HL-60 (cell line): Measurements from ENCODE around the gene ATXN7L1.

ENCODE experiments used
- DNase-seq, 2 experiments: peaks; one replicate each; pipeline ENCODE4 v3.0.0-alpha.2; 2010 to 2020; ENCODE audit warnings: low read depth in 1 of 2, low spot score in 1 of 2
- H3K27ac ChIP-seq: fragments of 250-450 bp; sonication (Bioruptor Pico); replicated peaks from 2 replicates; pipeline ENCODE4 v1.5.1; 2020; ENCODE audit warnings: mild to moderate bottlenecking, moderate library complexity
- H3K27me3 ChIP-seq: fragments of 250-450 bp; sonication (Bioruptor Pico); 2 replicates; pipeline ENCODE4 v1.5.1; 2021; ENCODE audit warnings: mild to moderate bottlenecking, moderate library complexity; ENCODE audit not compliant: insufficient read depth, poor library complexity, severe bottlenecking
- H3K4me3 ChIP-seq: replicated peaks from 2 replicates; pipeline ENCODE4 v1.5.1; 2011; ENCODE audit warnings: mild to moderate bottlenecking, control low read depth, low read length; ENCODE audit not compliant: insufficient read depth
- CTCF ChIP-seq: IDR thresholded peaks from one replicate; pipeline ENCODE4 v1.5.1; 2011; ENCODE audit warnings: low read length, control low read depth, inconsistent platforms; ENCODE audit not compliant: insufficient read depth
- GABPA ChIP-seq: IDR thresholded peaks from 2 replicates; pipeline ENCODE4 v1.6.1; 2012; ENCODE audit warnings: low read depth
- POLR2AphosphoS5 ChIP-seq: IDR thresholded peaks from 2 replicates; pipeline ENCODE4 v1.6.1; 2012; ENCODE audit warnings: low read depth
- REST ChIP-seq: IDR thresholded peaks from 2 replicates; pipeline ENCODE4 v1.6.1; 2012; ENCODE audit warnings: low read depth; ENCODE audit not compliant: insufficient replicate concordance
- SPI1 ChIP-seq: IDR thresholded peaks from 2 replicates; pipeline ENCODE4 v1.6.1; 2012; ENCODE audit warnings: low read depth, mild to moderate bottlenecking, borderline replicate concordance

The ATXN7L1 gene

DNA sequence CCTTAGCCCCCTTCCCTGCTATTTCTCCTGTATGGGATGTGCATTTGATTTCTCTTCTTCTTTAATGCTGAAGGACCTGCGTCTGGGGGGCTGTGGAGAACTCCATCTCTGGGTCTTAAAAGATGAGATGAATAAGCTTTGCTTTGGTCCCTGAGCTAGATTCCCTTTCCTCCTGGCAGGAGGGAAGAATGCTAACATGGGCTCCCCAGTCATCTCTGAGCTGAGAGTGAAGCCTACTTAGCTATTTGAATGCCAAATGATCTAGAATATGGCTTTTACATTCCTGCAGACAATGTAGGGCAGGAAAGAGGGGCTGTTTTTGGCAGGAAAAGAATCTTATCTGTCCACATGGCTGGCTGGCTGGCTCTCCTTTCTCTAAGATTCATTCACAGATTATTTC, 232.5 kb downstream of the ATXN7L1 start:
- no peaks in the 10 kb centered on the region for H3K27me3 ChIP-seq
- no peak overlapping the region for H3K27ac ChIP-seq
- H3K4me3 ChIP-seq: no peak overlapping the region
- DNase-seq: no peak
- TF ChIP-seq SPI1: no peak
- no peak for TF ChIP-seq POLR2AphosphoS5
- TF ChIP-seq GABPA: no peak
- no peak for TF ChIP-seq CTCF
- TF ChIP-seq REST: no peak

- no peak overlapping the region for H3K4me3 ChIP-seq
- H3K27me3 ChIP-seq: no peaks in the 10 kb centered on the region
- H3K27ac ChIP-seq: no peak overlapping the region
- TF ChIP-seq REST (no peak), GABPA (no peak), SPI1 (no peak), CTCF (no peak), POLR2AphosphoS5 (no peak)
- no peak for DNase-seq
Measured at GRCh38 chr7:105643384-105643783, 233.0 kb downstream of the ATXN7L1 start.

- DNase-seq: no peak
- TF ChIP-seq REST: no peak
- no peak for TF ChIP-seq GABPA
- no peak for TF ChIP-seq SPI1
- TF ChIP-seq POLR2AphosphoS5: no peak
- no peak for TF ChIP-seq CTCF
- Histone ChIP-seq H3K27ac (no peak overlapping the region), H3K27me3 (no peaks in the 10 kb centered on the region), H3K4me3 (no peak overlapping the region)
Measured at GRCh38 chr7:105642264-105642663, 234.1 kb downstream of the ATXN7L1 start.
